ENCODE measurements around the gene NPC2.
A peak's percentile ranks its signal among the peaks of the same experiment; 100 is the strongest.
"Not testable (repeated sequence)": the region's sequence is repeated elsewhere in the genome, so short reads cannot be mapped to it uniquely, and the experiment has no call there.

The NPC2 gene

DNA sequence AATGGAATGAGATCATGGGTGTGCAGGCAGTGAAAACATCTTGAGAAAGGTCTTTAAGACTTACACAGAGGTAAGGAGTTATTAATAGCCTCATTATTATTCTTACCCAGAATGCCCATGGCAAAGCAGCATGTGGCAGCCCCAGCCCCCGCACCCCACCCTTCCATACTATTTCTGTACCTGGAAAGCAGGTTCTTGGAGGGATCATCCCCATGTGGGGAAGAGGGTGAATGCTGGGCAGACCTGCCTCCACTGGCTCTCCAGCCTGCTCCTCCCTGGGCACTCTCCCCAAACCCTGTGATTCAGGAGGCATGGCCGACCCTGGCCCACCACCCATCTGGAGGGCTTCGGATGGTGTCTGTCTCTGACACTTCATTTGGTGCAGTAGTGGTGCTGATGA is 28.3 kb downstream of the NPC2 start:
- no peak for DNase-seq

DNA sequence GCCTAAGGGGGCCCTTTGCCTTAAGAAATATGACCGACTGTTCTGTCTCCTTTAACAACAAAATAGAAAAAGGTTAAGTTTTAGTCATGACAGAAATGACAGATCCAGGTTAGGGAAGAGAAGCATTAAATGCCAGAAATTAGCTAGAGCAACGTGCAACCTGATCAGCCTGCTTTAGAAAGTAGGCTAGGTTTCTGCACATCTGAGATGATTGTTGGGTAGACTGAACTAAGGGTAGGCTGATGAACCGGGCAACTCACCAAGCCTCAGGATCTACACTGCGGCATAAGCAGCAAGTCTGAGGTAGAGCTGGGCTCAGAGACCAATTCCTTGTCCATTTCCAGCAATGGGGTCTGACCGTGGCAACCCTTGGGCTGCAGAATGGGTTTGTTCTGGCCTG is 29.4 kb downstream of the NPC2 start:
- DNase-seq: no peak

DNA sequence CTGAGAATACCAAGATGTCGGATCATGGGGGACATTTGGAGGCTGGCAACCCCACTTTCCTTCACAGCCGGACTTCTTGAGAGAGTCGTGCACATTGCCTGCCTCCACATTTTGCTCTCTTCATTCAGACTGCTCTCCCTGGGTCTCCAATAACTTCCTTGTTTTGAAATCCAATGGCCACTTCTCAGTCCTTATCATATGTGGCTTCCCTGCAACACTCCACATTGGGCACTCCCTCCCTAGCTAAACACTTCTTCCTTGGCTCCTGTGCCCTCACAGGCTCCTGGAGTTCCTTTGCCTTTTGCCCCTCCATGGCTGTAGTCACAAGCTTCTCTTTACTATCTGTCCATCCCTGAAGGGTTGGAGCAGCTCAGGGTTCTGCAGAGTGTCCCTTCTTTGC is 30.1 kb downstream of the NPC2 start:
- no peak for DNase-seq

DNA sequence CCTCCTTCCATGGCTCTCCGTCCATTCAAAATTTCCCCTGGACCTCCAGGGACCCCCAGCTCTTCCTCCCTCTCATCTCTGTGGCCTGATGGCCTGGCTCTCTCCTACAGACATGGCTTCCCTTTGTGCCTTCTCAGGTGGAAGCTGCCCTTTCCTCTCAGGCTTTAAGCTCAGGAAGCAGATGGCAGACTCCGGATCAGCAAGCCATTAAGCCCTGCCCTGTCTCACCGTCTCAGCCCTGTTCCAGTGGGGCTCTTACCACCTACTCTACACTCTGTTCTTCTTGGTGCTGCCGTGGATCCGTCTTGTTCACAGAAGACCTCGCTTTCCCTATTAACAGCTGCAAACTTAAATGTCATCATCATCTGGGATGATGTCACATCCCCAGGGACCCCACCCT is 33.1 kb downstream of the NPC2 start:
- DNase-seq: peak; percentile 48

DNA sequence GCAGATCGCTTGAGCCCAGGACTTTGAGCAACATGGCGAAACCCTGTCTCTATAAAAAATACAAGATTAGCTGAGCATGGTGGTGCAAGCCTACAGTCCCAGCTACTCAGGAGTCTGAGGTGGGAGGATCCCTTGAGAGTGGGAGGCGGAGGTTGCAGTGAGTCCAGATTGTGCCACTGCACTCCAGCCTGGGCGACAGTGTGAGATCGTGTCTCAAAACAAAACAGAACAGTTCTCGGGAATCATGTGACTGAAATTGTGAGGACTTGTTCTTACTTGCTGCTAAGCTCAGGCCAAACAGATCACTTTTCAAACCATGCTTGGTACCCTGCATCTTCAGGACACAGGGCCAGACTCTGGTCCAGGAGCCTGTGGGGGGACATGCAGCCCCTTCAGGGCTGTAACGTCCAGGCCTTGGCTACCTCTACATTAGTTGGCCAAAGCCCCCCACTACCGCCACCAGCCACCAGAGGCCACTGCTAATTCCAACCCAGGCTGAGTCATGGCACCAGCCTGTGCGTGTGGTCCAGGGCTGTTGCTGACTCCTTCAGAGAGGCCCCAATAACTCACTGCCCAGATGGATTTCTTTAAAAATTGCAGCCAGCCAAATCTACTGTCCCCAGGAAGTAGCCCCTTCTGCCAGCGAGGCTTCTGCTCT is 33.7 kb downstream of the NPC2 start:
- peak; percentile 34 for DNase-seq

DNA sequence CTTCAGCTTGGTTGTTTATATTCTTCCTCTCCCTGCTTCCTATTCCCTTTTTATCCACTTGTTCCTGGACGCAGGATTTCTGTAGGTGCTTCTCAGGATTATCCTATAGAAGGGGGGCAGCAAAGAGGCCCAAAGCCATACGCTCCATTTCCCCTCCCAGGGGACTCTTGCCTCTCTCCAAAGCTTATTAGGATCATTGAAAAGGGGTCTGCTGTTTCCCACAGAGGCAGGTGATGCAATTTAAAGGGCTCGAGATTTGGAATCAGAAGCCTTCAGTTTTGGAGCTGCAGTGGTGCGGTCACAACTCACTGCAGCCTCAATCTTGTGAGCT is 35.6 kb downstream of the NPC2 start:
- peak; percentile 47 for DNase-seq

DNA sequence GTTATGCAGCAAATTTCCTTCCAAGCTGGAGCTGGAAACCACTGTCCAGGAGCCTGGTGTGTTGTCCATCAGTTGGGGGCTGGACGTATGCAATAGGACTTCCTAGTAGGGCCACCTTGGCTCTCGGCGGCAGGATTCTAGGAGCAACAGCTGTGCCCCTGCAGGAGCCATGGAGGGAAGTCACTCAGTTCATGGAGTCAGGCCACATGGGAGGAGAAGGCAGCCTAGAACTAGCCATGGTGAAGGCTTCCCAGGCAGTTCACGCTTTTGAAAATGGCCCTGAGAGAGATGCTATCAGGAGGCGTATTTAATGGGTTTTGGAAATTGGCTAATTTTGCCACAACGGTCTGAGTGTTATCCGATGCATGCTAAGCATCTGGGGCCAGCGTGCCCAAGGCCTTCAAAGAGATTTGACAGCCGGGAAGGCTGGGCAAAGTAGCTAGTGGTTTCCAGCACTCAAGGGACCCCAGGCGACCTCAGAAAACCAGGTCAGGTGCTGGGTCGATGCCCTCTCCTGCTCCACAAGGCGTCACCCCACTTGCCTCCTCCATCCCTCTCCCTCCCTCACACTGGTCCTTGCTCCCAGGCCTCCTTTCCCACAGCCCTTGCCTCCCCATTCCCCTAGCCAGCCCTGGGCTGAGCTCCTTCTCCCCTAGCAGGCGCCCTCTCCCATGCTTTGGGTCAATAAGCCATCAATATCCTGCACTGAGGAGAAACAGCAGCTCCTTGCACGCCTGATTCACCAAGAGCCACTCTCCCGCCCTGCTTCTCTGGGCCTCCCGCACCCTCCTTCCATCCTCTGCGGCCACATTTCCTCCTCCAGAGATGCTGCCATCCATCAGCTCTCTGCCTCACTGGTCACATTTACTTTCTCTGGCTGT is 36.2 kb downstream of the NPC2 start:
- no peak for DNase-seq

DNA sequence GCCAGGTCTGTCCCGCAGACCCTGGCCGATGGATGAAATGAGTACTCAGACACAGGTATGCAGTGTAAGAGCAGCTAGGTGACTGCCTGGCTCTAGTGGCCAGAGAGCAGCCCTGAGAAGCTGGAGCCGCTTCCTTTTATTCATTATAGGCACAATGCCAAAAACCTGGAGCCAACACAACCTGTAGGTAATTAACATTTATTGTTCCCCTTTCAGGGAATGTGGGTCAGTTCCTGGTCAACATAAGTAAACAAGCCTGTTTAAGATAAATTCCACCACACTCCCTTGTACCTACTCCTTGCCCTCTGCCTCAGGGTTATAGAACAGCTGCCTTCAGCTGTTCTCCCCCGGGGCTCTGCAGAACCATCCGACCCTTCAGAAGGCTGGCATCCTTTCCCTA is 38.7 kb downstream of the NPC2 start:
- not testable (repeated sequence) for DNase-seq

DNA sequence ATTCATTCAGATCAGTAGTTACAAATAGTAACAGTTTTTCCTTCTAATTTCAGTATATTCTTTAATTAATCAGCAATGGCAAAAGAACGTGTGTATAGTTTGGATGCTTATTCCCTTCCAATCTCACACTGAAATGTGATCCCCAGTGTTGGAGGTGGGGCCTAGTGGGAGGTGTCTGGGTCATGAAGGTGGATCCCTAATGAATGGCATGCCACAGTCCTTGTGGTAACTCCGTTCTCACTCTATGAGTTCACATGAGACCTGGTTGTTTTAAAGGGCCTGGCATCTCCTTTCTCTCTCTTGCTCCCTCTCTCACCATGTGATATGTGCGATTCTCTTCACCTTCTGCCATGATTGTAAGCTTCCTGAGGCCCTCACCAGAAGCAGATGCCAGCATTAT is 48.2 kb downstream of the NPC2 start:
- peak; percentile 7 for DNase-seq

DNA sequence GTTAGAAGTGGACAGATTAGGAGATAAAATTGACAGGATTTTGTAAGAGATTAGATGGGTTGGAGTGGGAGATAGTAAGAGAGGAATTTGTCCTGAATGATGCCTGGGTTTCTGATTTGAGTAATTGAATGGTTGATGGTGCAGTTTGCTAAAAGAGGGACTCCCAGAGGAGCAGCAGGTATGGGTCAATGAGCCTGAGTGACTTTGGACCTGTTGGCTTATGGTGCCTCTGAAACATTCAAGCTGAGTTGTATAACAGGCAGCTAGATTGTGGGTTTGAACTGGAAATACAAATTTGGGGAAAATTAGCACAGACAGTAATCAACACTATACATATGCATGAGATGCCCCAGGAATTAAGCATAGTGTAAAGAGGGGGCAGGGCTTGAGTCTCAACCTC is 50.3 kb downstream of the NPC2 start:
- DNase-seq: no peak

DNA sequence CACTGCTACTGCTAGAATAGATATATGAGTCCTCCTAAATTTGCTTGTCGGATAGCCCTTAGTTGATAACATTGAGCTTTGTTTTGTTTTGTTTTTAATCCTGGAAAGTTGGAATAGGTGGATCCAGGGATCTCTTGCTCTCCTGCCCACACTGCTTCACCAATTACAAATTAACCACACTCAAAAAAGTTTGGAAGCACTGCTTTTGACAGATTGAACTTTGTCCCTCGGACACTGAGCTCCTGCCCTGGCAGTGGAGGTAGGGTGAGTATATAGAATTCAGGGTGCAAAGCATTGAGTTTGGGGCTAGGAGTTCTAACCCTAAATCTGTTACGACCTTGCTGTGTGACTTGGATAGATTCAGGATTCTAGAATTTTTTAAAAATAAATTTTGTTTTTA is 52.0 kb downstream of the NPC2 start:
- DNase-seq: no peak

DNA sequence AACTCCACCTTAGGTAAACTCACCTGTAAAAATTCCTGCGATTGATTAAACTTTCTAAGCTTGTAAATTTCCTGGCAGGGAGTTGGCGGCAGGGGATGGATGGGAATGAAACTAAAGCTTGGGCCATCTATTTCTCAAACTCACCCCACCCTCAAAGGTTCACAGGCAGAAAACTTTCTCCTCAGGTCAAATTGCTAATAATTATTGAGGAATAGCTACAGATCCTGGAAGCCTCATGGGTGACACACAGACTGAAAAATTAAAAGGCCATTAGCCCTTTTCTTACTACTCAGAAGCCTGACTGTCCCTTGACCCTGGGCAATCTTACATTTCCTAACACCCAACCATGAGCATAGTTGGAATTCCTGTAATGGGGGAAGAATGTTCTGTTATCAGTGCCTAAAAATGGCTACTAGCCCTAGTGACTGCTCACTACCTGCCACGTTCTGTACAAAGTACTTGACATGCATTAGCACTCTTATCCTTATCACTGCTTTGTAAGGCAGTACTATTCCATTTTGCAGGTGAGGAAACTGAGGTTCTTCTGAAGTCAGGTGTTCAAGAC is 54.7 kb downstream of the NPC2 start:
- no peak for DNase-seq

DNA sequence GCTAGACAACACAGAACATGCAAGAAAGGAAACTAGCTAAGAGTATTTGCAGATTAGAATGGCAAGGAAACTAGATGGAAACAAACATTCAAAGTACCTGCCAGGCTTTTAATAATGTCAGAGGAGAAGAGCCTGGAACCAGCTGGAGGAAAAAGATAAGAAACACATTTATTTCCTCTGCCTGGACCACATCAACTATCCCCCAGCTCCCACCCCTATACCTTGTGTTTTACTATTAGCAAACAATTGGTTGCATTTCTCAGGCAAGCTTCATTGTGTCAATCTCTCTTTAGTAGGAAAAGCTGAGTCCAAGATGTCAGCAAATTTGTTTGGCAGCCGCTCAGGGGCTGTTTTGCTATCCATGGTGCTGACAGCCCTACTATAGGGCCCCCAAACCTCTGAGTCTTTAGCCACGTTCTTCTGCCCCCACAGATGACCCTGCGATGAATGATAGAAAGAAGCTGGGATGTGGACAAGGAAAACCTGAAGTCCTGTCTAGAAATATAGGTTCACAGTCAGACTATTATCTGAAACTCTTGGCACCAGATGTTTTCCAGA is 55.5 kb downstream of the NPC2 start:
- DNase-seq: no peak

DNA sequence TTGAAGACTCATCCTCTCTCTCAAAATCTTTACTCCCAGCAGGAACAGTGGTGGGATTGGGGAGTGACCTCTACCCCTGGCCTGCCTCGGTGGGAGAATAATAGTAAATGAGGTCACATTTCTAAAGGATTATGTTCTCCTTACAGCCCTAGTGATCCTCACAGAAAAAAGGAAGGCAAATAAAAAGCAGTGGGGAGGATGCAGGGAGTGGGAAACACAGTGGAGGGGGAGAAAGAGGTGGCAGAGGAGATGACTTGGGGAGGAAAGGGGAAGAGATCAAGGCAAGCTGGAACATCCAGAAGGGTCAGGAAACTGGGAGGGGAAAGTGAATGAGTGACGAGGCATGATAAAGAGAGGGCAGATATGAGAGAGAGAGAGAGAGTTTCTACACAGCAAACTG is 58.8 kb downstream of the NPC2 start:
- DNase-seq: no peak

DNA sequence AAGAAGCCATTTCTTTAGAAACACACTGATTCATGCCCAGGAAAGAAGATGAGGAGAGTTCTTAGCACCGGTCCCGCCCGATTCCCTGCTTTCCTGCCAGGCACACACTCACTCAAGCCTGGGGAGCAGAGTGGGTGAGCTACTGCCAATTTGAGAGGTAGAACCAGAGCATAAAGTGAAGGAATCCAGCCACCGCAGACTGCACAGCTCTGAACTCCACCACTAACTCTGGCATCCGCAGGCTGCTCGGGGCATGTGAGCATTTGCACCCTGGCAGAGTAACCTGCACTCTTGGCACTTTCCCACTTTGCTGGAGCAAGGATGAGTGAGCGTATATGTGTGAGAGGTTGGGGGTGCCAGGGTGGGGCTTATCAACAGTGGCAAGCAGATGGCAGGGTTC is 63.1 kb downstream of the NPC2 start:
- peak; percentile 49 for DNase-seq
